Stimulated activated CD8-positive, alpha-beta memory T cell treated with anti-CD3 and anti-CD28 coated beads, Interleukin-7, amount 100 ng/mL, for 24 hours (primary cell): ENCODE measurements around the gene ZNF92.
"Not testable (repeated sequence)": the region's sequence is repeated elsewhere in the genome, so short reads cannot be mapped to it uniquely, and the experiment has no call there.

Experiments
- DNase-seq: peaks from one replicate; pipeline ENCODE4 v3.0.0-alpha.2; 2020; ENCODE audit warnings: low read depth

ZNF92 gene

DNA sequence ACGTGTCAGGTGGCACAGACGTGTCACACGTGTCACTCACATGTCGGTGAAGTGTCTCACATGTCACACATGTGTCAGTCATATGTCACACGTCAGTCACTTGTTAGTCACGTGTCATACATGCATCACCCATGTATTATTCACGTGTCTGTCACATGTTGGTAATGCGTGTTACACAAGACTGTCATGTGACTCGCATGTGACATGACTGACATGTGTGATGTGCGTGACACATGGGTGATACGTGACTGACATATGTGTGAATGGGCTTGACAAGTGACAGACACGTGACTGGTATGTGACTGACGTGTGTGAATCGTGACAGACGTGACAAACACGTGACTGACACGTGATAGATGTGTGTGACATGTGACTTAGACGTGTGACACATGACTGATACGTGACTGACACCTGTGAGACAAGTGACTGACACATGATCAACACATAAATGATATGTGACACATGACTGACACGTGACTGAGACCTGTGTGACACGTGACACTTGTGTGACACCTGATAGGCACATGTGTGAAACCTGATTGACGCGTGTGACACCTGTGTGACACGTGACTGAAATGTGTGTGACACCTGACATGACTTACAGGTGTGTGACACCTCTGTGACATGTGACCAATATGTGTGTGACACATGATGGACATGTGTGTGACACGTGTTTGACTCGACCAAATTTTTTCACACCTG lies 56.1 kb downstream of the ZNF92 start:
- DNase-seq, result no peak

DNA sequence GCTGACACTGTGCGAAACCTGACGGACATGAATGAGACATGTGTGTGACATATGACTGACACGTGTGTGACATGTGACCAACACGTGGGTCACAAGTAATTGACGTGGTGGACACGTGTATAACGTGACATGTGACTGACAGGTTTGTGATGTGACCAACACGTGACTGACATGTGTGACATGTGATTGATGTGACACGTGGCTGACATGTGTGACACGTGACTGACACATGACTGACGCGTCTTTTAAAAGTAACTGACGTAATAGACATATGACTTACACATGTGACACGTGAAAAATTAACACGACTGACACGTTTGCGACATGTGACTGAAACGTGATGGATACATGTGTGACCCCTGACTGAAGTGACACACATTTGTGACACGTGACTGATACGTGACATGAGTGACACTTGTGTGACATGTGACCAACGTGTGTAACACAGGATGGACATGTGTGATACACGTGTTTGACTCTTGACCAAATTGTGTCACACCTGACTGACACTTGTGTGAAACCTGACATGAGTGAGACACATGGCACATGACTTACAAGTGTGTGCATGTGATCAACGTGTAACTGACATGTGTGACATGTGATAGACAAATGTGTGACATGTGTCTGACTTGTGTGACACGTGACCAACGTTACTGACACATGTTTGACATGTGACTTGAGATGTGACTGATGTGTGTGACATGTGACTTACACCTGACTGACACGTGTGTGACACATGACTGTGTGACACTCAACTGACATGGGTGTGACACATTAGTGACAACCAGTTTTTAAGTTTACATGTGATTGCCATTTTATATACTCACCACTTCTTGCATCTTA lies 56.9 kb downstream of the ZNF92 start:
- no peak for DNase-seq

DNA sequence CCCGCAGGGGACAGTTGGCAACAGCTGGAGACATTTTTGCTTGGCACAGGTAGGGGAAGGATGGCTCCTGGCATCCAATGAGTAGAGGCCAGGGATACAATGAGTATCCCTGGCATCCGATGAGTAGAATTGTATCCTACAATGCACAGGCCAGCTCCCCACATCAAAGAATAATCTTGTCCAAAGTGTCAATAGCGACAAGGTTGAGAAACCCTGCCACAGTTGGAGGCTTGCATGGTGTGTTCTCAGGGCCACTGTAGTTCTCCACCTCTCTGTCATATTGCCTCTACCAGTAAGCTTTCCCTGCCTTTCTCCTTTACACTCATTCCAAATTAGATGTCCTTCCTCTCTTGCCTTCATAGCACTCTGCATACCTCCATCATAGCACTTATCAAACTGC lies 60.7 kb downstream of the ZNF92 start:
- no peak for DNase-seq

DNA sequence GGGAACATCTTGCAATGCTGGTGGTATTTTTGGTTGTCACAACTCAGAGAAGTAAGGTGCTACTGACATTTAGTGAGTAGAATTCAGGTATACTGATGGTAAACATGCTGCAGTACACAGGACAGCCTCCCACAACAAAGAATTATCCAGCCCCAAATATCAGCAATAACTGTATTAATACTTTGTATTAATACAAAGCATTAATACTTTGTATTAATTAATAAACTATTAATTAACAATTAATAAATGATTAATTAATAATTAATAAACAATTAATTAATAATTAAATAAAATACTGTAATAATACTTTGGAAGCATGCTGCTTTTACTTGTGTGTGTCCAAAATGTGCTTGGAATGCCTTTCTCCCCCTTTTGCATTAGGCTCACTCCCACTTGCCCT lies 62.5 kb downstream of the ZNF92 start:
- DNase-seq, result no peak

DNA sequence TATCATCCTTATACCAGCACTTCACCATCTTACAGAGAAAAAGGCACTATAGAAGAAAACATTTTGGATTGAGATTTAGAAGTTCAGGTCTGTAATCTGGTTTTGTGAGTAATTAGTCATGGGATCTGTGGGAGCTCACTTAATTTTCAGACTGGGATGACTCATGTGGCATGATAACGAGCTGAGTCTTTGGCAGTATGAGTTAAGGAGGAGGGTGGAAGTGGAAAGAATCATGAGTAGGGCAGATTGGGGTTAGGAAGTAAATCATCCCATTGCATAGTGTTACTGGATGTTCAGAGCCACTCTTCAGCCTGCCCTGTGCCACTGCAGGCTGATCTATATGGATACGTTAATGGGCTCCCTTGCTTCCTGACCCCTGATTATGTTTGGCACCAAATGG lies 64.9 kb downstream of the ZNF92 start:
- DNase-seq, result no peak

DNA sequence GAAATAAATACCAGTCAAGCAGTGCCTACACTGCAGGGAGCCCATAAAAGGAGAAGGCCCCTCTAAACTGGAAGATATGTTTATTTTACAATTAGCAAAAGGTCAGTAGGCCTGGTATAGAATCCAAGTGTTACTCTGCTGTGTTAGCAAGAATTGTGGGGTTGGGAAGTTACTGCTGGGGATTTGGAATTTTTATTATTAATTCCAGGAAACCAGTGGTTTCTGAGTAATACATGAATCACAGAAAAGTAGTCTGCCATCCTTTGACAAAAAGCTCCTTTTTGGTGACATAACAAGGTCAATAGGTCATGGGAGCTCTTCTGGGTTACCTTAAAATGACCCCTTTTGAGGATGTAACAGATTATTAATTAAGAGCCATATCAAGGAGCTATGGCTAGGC lies 67.4 kb downstream of the ZNF92 start:
- no peak for DNase-seq

DNA sequence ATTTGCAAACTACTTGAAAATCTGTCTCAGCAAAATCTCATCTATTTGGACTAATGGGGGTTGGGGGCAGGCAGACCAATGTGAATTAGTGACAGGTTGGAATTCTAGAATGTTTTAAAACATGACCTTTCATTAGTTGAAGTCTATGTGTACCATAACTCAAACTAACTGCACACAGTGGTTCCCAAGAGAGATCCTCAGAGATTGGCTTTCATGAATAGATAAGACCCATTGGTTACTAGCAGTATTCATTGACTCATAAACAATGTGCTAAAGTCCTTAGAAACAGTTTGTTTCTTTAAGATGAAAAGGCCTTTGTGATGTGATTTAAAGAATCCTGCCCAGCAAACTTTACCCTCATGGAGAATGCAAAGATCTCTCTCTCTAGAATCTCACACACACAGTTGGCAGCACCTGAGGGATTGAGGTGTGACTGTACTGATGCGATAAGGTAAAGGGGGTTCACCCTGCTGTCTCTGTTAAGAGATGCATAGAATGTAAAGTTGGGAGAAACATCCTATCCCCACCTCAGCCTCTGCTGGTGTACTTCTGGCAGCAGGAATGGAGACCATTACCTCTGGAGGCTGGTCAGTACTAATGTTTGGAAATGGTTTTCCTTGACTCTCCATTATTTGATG lies 70.7 kb downstream of the ZNF92 start:
- DNase-seq, result no peak

DNA sequence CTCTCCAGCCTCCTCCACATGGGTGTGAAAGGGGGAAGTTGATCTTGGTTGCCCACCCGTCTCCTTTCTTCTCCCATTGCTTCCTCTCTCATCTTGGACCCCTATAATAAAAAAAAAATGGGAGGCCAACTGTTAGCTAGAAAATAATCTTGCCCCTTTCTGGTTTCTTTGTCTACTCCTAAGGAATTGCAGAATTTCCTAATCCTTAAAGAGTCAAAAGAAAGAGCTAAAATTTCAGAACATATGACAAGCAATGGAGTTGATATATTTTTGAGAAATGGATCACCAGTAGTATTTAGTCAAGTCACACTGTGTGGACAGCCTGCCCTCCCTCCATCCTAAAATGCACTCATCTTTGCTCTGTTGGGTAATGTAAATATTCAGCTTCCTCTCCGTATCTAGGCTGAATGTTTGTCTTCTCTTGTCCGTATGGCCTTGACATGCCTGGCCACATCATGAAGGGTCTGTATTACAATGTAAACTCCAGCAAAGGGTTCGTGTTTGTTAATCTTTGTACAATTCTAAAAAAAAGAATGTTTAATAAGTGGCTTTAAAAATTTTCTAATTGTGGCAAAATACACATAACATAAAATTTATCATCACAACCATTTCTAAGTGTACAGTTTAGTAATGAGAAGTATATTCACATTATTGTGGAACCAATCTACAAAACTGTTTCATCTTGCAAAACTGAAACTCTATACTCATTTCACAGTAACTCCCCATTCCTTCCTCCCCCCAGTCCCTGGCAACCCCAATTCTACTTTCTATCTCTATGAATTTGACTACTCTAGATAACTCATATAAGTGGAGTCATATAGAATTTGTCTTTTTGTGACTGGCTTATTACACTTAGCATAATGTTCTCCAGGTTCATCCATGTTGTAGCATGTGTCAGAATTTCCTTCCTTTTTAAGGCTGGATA lies 71.5 kb downstream of the ZNF92 start:
- DNase-seq, result no peak

DNA sequence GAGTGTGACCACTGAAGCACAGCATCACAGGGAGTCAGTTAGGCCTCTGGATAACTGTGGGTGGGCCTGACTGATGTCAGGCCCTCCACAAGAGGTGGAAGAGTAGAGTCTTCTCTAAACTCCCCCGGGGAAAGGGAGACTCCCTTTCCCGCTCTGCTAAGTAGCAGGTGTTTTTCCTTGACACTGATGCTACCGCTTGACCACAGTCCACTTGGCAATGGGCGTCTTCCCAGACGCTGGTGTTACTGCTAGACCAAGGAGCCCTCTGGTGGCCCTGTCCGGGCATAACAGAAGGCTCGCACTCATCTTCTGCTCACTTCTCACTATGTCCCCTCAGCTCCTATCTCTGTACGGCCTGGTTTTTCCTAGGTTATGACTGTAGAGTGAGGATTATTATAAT lies 73.4 kb downstream of the ZNF92 start:
- DNase-seq, result not testable (repeated sequence)

DNA sequence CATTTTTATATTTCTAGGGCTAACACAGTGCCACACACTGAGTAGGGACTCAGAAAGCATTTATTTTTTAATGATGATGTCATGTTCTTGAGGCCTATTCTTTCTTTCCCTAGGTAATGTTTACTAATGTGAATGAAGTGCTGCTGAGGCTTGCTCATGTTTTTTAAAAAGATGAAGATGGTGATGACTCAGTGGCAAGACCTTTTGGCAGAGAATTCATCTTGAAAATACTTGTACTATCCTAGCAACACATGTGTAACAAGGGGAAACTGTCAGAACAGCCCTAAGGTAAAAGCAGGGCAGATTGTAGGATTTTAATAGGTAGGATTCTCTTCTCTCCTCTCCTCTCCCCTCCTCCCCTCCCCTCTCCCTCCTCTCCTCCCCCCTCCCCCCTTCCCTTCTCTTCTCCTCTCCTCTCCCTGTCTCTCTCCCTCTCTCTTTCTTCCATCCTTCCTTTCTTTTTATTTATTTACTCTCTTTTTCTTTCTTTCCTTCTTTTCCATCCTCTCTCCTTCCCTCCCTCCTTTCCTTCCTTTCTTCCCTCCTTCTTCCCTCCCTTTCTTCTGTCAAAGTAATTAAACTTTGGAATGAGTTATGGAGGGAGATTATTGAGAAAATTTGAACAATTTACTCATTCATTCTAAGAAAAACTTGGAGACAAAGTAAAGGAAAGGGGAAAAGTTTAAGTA lies 75.3 kb downstream of the ZNF92 start:
- DNase-seq, result no peak

DNA sequence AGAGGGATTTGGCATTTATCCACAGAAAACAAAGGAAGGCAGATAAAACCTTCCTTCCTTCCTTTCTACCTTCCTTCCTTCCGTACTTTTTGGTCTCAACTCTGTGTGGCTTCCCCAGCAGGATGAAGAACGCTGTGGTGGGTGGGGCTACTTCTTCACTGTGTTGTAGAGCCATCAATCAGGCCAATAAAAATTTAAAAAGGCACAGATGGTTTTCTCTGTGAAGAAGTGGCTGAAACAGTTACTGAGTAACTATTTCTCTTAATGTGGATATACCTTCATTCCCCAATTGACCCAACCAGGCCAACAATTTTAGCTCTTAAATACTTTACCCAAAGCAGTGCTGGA lies 75.8 kb downstream of the ZNF92 start:
- no peak for DNase-seq
